Peyer's patch (tissue), 4 donors: ENCODE results near the gene TTYH1.

Experiments used
- POLR2A ChIP-seq, 2 donors: fragments of 450-650 bp; IDR thresholded peaks; one replicate each; pipeline ENCODE4 v1.5.1; 2017; ENCODE audit warnings: antibody characterized with exemption in 2 of 2, mild to moderate bottlenecking in 2 of 2, moderate library complexity in 2 of 2
- TF ChIP-seq, protein P1 (sequence below), 6 experiments: fragments of 450-650 bp in 4 of 6; fragments of 200-600 bp in 2 of 6; sonication (generic) in 1 of 6; IDR thresholded peaks; one replicate each; pipeline ENCODE4 v1.5.1; 2017 to 2019; ENCODE audit warnings: antibody characterized with exemption in 6 of 6, mild to moderate bottlenecking in 3 of 6, moderate library complexity in 1 of 6

GRCh38 chr19:54459282-54460229 lies 44.3 kb downstream of the TTYH1 start:
- TF ChIP-seq, protein P1, sequence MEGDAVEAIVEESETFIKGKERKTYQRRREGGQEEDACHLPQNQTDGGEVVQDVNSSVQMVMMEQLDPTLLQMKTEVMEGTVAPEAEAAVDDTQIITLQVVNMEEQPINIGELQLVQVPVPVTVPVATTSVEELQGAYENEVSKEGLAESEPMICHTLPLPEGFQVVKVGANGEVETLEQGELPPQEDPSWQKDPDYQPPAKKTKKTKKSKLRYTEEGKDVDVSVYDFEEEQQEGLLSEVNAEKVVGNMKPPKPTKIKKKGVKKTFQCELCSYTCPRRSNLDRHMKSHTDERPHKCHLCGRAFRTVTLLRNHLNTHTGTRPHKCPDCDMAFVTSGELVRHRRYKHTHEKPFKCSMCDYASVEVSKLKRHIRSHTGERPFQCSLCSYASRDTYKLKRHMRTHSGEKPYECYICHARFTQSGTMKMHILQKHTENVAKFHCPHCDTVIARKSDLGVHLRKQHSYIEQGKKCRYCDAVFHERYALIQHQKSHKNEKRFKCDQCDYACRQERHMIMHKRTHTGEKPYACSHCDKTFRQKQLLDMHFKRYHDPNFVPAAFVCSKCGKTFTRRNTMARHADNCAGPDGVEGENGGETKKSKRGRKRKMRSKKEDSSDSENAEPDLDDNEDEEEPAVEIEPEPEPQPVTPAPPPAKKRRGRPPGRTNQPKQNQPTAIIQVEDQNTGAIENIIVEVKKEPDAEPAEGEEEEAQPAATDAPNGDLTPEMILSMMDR (IDR thresholded peaks at IDR 0.05) = no peak
- TF ChIP-seq POLR2A (IDR thresholded peaks at IDR 0.05) = no peak
